ENCODE results near the gene LYST.

GRCh38 chr1:235885655-235886262, 19.1 kb upstream of the LYST start:
- TF ChIP-seq CTCF (IDR thresholded peaks at IDR 0.05) (no peak), POLR2A (IDR thresholded peaks at IDR 0.05) (no peak)
